ENCODE data around the gene HDAC5.

DNA sequence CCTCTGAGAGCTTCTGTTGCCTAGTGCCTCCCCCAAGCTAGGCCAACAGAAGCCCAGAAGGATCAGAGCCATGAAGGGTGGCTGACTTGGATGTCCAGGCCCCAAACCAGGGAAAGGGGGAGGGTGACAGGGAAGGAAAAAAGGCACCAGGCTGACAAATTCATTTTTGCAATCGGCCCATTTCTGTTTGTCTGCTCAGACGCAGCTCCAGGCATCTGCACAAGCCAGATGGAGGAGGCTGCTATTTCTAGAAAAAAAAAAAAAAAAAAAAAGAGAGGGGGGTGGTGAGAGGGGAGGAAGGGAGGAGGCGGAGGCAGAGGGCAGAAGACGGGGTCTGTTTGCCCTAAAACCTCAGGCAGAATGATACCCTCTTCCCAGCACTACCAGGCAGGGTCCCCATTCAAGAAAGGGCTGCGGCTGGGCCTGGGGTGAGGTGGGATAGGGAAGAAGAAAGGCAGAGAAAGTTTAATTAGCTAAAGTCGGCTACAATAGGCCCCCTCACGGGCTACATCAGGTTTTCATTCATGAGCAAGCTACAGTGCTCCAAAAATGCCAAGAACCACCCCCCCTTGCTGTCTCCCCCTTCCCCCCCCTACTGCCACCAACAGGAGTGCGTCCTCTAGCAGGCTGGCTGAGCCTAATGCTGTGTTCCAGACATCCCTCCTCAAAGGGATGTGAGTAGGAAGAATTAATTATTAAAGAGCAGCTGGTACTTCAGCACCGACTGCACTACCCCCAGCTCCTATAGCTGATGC lies 2.4 kb downstream of the HDAC5 start:
- TF ChIP-seq CTCF (conservative IDR thresholded peaks at IDR 0.05; ENCODE audit: low read length) (no peak), EZH2phosphoT487 (IDR thresholded peaks at IDR 0.05; ENCODE audit: borderline replicate concordance) (no peak)

Measured in Loucy (cell line).